Activated T-helper 1 cell treated with Interleukin-2 at 50 U/mL for 16 hours (primary cell): ENCODE results near the gene ADISSP.
"Not testable (repeated sequence)": the region's sequence is repeated elsewhere in the genome, so short reads cannot be mapped to it uniquely, and the experiment has no call there.

Source experiments
- DNase-seq: peaks from one replicate; pipeline ENCODE4 v3.0.0-alpha.2; 2020; ENCODE audit warnings: low read depth

ADISSP gene

GRCh38 chr20:3797592-3798372 is 30.2 kb upstream of the ADISSP start:
- peak; percentile 42 for DNase-seq

GRCh38 chr20:3797226-3797545 is 29.6 kb upstream of the ADISSP start:
- DNase-seq = no peak

- DNase-seq = no peak
Measured at GRCh38 chr20:3796477-3797225, 29.1 kb upstream of the ADISSP start.

- DNase-seq = peak; percentile 82
Measured at GRCh38 chr20:3795511-3796468, 28.2 kb upstream of the ADISSP start, which contains the start of gene CDC25B. TSS of gene CDC25B (plus strand) at chr20:3796310. CDS start at chr20:3796532, 222 bp downstream.

- DNase-seq = no peak
Measured at GRCh38 chr20:3794701-3795420, 27.3 kb upstream of the ADISSP start.

GRCh38 chr20:3794168-3794567 is 26.6 kb upstream of the ADISSP start:
- not testable (repeated sequence) for DNase-seq

- DNase-seq = not testable (repeated sequence)
Measured at GRCh38 chr20:3789201-3789600, 21.6 kb upstream of the ADISSP start.

- DNase-seq = no peak
Measured at GRCh38 chr20:3788685-3789155, 21.2 kb upstream of the ADISSP start.

GRCh38 chr20:3787324-3788014 is 19.9 kb upstream of the ADISSP start:
- no peak for DNase-seq

- peak; percentile 90 for DNase-seq
Measured at GRCh38 chr20:3786665-3787323, 19.2 kb upstream of the ADISSP start, which contains the start of gene CENPB. TSS of gene CENPB (minus strand) at chr20:3786740. CDS start at chr20:3786483, 257 bp downstream.

GRCh38 chr20:3786126-3786484 is 18.6 kb upstream of the ADISSP start:
- no peak for DNase-seq

- DNase-seq = no peak
Measured at GRCh38 chr20:3785240-3786125, 17.9 kb upstream of the ADISSP start.

- DNase-seq = no peak
Measured at GRCh38 chr20:3784863-3785239, 17.3 kb upstream of the ADISSP start.

GRCh38 chr20:3784216-3784853 is 16.8 kb upstream of the ADISSP start:
- DNase-seq = no peak

GRCh38 chr20:3783511-3784195 is 16.1 kb upstream of the ADISSP start:
- DNase-seq = no peak

GRCh38 chr20:3783068-3783489 is 15.5 kb upstream of the ADISSP start:
- DNase-seq = no peak

- DNase-seq = no peak
Measured at GRCh38 chr20:3782597-3782996, 15.0 kb upstream of the ADISSP start.
